ENCODE data around the gene NOC2L. TPM values are rescaled to one million over a fixed set of nuclear protein-coding genes. Genes with fewer than 3 reads are reported as not detected.

Gene NOC2L
- total RNA-seq, 2 donors from 2014 or later, result 57.6 to 141 TPM

DNA sequence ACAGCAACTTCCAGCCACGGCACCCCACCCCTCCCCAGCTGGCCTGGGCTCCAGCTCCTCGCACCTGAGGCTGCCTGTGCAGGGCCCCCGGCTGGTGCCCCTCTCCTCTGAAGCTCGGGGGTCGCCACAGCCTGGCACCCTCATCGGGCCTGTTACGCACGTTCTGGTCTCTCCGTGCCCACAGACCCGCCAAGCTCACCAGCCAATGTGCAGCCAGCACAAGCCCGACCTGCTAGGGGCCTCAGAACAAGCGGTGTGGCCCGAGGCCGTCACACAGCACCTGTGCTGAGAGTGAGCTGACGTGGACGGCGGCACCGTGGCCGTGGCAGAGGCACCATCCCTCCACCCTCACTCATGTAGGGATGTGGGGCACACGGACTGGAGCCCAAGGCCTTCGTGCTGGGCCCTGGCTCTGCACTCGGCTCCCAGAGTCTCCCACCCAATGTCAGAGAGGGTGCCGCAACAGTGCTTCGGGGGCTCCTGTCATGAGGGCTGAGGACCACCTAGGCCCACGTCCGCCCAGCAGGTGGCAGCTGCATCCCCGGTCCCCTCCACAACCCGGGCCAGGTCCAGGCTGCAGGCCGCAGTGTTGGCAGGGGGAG, 39.7 kb downstream of the NOC2L start:
- peaks cover 23% of the 10 kb centered on the region for H3K27me3 Mint-ChIP-seq
- no peak for ATAC-seq (replicated peaks)
- H3K4me3 Mint-ChIP-seq, result no peak overlapping the region
- H3K9me3 Mint-ChIP-seq, result no peaks in the 10 kb centered on the region
- H3K4me1 Mint-ChIP-seq, result no peaks in the 10 kb centered on the region
- H3K27ac Mint-ChIP-seq, result no peak overlapping the region
- no peaks in the 10 kb centered on the region for H3K36me3 Mint-ChIP-seq (ENCODE audit: low read depth)

DNA sequence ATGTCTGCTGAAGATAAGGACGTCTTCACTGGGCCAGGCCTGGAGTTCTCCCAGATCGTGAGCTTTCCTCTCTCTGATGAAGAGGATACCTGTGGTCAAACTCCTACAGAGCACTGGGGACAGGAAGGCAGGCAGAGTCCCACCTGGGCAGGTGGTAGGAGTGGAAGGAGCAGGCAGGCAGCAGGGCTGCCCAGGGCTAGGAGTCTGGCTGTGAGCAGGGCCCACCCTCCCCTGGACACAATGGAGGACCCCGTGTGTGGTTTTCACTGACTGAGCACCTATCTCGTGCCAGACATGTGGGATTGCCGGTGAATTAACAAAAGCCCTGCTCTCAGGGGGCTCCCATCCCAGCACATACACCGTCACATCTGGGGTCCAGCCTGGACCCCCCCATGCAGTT, 40.2 kb downstream of the NOC2L start:
- H3K36me3 Mint-ChIP-seq (ENCODE audit: low read depth), result no peaks in the 10 kb centered on the region
- no peak overlapping the region for H3K4me3 Mint-ChIP-seq
- H3K9me3 Mint-ChIP-seq, result no peaks in the 10 kb centered on the region
- no peak overlapping the region for H3K27ac Mint-ChIP-seq
- no peaks in the 10 kb centered on the region for H3K4me1 Mint-ChIP-seq
- H3K27me3 Mint-ChIP-seq, result peaks cover 23% of the 10 kb centered on the region
- ATAC-seq (replicated peaks), result no peak

DNA sequence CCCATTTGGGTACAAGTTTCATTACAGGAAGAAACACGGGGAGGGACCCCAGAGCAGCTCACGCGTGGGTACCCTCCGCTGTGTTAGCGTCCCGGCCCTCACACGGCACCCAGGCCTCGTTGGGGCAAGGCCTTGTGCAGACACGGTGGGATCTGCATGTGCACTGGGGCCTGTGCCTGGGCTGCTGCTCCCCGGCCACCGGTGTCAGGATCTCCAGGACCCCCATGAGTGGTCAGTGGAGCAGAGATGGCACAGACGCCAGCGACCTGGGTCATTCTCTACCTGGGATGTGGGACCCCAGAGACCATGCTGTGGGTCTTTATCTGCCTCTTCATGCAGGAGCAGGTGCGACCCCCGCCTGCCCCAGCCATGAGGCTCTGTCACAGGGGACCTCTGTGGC, 40.7 kb downstream of the NOC2L start:
- no peak for ATAC-seq (replicated peaks)
- H3K4me1 Mint-ChIP-seq, result no peaks in the 10 kb centered on the region
- H3K4me3 Mint-ChIP-seq, result no peak overlapping the region
- no peaks in the 10 kb centered on the region for H3K36me3 Mint-ChIP-seq (ENCODE audit: low read depth)
- H3K27ac Mint-ChIP-seq, result no peak overlapping the region
- H3K27me3 Mint-ChIP-seq, result peaks cover 22% of the 10 kb centered on the region
- no peaks in the 10 kb centered on the region for H3K9me3 Mint-ChIP-seq

DNA sequence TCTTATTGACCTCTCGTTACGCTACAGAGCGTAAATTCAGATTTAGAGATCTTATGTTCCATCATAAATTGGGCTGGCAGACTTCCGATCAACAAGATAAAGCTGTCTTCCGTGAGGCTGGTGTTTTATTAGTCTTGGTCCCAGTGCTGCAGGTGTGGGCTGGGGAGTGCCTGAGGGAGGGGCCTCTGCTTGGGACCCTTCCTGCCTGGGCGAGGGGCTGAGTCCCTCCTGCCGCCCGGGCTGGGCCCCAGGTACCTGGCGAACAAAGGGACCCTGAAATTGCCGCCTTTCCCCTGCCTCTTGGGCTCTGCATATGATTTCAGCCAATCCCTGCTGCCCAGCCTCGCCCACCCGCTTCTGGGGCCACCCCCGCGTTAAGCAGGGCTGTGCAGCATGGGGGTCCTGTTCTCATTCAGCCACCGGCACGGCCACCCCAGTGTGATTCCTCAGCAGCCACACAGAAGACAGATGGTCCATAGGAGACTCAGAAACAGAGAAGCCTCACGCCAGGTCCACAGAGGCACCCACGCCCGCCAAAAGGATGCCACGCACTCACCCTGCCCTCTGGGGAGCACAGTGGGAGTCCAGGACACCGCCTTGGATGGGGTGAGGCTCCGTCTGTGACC, 41.5 kb downstream of the NOC2L start:
- no peaks in the 10 kb centered on the region for H3K9me3 Mint-ChIP-seq
- no peaks in the 10 kb centered on the region for H3K36me3 Mint-ChIP-seq (ENCODE audit: low read depth)
- peaks cover 19% of the 10 kb centered on the region for H3K27me3 Mint-ChIP-seq
- H3K4me1 Mint-ChIP-seq, result no peaks in the 10 kb centered on the region
- H3K27ac Mint-ChIP-seq, result no peak overlapping the region
- no peak overlapping the region for H3K4me3 Mint-ChIP-seq
- no peak for ATAC-seq (replicated peaks)

DNA sequence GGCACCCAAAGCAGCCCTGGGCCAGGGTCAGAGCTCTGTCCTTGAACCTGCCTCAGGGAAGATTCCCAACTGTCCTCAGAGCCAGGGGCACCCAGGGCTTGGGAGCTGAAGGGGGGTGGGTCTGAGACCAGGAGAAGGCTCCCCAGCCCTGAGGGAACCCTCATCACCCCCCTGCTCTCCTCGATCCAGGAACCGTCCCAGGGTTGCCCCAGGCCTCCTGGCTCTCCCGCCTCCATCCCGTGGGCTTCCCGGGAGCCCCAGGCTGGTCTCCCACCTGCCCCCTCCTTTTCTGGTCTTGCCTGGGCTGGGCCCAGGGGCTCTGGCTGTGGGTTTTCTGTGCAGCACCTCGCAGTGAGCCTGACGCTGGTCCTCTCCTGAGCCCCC, 42.0 kb downstream of the NOC2L start:
- no peaks in the 10 kb centered on the region for H3K36me3 Mint-ChIP-seq (ENCODE audit: low read depth)
- no peak overlapping the region for H3K27ac Mint-ChIP-seq
- ATAC-seq (replicated peaks), result no peak
- H3K27me3 Mint-ChIP-seq, result peaks cover 23% of the 10 kb centered on the region
- H3K4me1 Mint-ChIP-seq, result no peaks in the 10 kb centered on the region
- no peaks in the 10 kb centered on the region for H3K9me3 Mint-ChIP-seq
- H3K4me3 Mint-ChIP-seq, result no peak overlapping the region

DNA sequence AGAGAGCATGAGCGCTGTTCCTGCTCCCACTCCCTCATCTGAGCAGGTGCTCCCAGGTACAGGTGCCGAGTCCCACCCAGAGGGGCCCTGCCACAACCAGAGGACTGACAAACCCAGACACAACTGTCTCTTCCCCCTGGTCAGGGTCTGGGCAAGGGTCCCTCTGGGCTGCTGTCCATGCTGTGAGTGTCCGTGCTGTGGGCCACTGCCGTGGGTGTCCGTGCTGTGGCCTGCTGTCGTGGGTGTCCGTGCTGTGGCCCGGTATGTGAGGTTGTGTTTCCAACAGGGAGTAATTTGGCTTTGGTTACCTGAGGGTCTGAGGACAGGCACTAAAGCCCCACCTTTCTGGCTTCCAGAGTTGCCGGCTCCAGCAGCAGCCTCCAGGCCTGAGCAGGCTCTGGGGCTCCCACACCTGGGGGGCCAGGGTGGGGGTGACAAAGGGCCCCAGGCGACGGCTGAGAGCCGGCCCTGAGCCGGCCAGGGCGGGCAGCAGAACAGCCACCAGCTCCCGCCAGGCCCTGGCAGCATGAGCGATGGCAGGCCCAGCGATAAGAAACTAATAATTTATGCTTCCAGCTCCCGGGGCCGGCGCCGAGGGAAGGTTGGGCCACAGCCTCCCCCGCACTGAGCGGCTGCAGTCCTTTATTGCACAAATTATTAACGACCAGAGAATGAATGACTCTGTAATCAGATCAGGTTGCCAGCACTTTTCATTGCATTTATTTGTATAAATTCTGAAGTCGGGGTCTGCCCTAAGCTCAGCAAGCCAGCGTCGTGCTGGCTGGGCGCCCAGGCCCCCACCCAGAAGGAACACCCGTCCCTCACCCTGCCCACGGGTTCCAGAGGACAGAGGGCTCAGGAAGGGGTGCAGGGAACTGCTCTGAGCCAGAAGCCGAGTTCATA, 42.6 kb downstream of the NOC2L start:
- no peak overlapping the region for H3K27ac Mint-ChIP-seq
- H3K4me3 Mint-ChIP-seq, result no peak overlapping the region
- no peaks in the 10 kb centered on the region for H3K9me3 Mint-ChIP-seq
- no peaks in the 10 kb centered on the region for H3K36me3 Mint-ChIP-seq (ENCODE audit: low read depth)
- no peak for ATAC-seq (replicated peaks)
- peaks cover 20% of the 10 kb centered on the region for H3K27me3 Mint-ChIP-seq
- H3K4me1 Mint-ChIP-seq, result no peaks in the 10 kb centered on the region

DNA sequence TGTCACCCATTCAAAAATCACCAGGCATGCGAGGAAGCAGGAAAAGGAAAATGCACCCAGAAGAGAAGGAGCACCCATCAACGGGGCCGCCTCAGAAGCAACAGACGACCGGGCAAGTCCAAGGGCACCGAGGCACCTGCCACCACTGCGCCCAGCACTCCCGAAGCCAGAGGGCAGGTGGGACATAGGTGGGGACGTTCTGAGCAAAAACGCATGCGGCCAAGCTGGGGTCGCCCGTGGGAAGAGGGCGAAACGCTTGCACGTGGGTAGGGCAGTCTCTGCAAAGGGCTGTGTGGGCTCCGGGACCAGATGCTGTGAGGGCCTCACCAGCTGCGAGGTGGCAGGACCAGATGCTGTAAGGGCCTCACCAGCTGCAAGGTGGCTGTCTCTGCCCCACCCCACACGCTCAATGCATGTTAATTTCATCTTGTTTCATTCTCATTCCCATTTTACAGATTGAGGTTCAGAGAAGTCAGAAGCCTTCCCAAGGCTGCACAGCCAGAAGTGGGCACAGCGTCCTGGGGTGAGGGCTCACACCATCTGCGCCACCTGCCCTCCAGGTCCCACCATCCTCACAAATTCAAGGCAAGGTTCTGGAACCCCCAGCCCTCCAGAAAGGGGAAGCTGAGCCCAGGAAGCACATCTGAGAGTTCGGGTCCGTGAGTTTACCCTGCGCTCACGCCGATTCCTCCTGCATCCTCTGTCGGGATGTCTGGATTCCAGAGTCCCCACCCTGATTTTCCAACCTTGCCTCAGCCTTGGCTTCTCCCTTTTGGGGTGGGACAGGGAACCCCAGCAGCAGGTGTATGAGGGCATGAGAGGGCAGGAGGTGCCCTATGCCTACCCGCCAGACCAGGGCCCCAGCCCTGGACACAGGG, 43.5 kb downstream of the NOC2L start:
- Mint-ChIP-seq H3K9me3 (no peaks in the 10 kb centered on the region), H3K27me3 (peaks cover 23% of the 10 kb centered on the region), H3K36me3 (ENCODE audit: low read depth) (no peaks in the 10 kb centered on the region), H3K4me3 (no peak overlapping the region), H3K4me1 (no peaks in the 10 kb centered on the region), H3K27ac (no peak overlapping the region)
- no peak for ATAC-seq (replicated peaks)

DNA sequence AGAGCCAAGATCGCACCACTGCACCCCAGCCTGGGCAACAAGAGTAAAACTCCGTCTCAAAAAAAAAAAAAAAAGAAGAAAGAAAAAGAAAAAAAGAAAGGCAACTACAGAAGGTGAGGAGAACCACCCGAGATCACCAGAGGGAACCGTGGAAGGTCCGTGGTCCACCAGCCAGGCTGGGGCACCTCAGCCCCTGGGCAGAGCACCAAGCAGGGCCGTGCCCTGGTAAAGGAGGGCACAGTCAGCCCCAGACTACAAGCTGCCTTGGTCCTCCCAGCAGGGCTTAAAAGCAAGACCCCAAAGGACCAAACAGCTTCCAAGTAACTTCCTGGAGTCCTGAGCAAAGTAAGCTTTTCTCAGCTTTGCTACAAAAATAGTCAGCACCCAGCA, 44.2 kb downstream of the NOC2L start:
- ATAC-seq (replicated peaks), result no peak
- Mint-ChIP-seq H3K9me3 (no peaks in the 10 kb centered on the region), H3K4me3 (no peak overlapping the region), H3K36me3 (ENCODE audit: low read depth) (no peaks in the 10 kb centered on the region), H3K27ac (no peak overlapping the region), H3K4me1 (no peaks in the 10 kb centered on the region), H3K27me3 (peaks cover 21% of the 10 kb centered on the region)

DNA sequence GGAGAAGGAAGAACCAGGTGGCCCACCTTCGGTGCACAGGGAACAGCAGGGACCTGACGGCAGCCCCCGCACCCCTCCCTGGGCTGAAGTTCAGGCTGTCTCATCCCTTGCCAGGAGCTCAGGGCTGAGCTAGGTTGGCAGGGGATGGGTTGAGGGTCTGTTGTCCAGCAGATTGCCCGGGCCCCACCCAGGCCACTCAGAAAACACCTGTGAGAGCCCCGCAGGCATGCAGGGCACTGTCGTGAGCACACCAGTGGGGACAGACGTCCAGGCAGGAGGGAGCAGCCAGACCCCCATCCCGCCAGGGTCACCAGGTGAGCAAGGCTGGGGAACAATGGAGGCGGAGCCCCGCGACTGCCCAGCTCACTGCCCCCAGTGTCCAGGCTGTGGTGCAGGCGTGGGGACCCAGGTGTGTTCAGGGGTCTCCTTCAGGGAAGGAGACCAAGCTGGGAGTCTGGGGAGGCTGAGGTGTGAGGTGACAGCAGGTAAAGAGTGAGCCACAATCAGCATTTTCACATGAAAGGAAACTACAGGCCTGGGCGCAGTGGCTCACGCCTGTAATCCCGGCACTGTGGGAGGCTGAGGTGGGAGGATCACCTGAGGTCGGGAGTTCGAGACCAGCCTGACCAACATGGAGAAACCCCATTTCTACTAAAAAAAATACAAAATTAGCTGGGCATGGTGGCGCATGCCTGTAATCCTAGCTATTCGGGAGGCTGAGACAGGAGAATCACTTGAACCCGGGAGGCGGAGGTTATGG, 44.7 kb downstream of the NOC2L start:
- Mint-ChIP-seq H3K4me1 (no peaks in the 10 kb centered on the region), H3K27ac (no peak overlapping the region), H3K9me3 (no peaks in the 10 kb centered on the region), H3K36me3 (ENCODE audit: low read depth) (no peaks in the 10 kb centered on the region), H3K27me3 (peaks cover 21% of the 10 kb centered on the region), H3K4me3 (no peak overlapping the region)
- no peak for ATAC-seq (replicated peaks)

DNA sequence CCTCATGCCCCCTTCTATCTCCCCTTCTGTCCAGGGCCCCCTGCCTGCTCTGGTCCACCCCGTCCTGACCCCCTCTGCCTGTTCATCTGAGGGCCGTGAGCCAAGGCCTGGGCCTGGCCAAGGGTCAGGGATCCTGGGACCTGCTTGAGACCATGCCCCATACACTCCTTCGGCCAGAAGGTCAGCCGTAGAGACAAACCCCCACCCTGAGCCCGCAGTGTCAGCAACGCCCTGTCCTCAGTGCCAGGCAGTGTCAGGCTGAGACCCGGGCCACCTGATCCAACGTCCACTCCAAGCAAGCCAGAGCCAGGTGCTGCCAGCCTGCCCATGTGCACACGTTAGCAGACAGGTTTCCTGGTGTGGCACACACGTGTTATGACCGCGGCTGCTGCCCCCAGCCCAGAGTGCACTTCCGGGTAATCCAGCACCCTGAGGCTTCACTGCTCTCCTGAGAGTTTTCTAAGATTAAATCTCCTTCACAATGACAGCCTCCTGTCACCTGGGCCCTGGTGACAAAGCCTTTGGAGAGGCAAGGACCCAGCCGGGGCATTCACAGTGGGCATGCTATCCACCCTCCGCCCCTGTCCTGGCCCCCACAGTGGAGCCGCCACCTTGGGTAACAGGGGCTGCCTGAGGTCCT, 45.4 kb downstream of the NOC2L start:
- Mint-ChIP-seq H3K27ac (no peak overlapping the region), H3K4me3 (no peak overlapping the region), H3K36me3 (ENCODE audit: low read depth) (no peaks in the 10 kb centered on the region), H3K27me3 (peaks cover 18% of the 10 kb centered on the region), H3K9me3 (no peaks in the 10 kb centered on the region), H3K4me1 (no peaks in the 10 kb centered on the region)
- ATAC-seq (replicated peaks), result no peak

DNA sequence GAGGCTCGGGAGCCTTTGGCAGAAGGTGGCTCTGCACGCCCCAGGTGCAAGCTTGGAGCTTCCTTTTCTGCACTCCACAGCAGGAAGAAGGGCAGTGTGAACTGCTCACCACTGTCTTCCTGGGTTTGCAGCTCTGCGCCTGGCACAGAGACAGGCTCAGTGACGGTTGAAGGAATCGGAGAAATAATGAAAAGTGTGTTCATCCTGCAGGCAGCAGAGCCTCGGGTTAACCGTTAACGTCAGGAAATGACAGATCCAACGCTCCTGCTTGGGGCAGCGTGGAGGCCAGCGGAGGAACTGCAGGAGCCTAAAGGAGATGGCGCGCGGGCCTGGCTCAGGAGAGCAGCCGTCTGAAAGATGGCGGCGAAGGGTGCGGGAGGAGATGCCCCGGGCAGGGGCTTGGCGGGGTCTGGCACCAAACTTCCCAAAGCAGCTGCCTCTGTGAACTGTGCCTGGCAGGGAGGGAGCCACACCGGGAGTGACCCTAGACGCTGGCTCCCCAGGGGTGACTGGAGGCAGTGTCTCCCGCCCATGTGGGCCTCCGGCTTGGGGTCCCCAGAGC, 46.2 kb downstream of the NOC2L start:
- no peak overlapping the region for H3K4me3 Mint-ChIP-seq
- no peaks in the 10 kb centered on the region for H3K9me3 Mint-ChIP-seq
- H3K27ac Mint-ChIP-seq, result no peak overlapping the region
- H3K27me3 Mint-ChIP-seq, result peaks cover 23% of the 10 kb centered on the region
- H3K4me1 Mint-ChIP-seq, result no peaks in the 10 kb centered on the region
- no peak for ATAC-seq (replicated peaks)
- no peaks in the 10 kb centered on the region for H3K36me3 Mint-ChIP-seq (ENCODE audit: low read depth)

DNA sequence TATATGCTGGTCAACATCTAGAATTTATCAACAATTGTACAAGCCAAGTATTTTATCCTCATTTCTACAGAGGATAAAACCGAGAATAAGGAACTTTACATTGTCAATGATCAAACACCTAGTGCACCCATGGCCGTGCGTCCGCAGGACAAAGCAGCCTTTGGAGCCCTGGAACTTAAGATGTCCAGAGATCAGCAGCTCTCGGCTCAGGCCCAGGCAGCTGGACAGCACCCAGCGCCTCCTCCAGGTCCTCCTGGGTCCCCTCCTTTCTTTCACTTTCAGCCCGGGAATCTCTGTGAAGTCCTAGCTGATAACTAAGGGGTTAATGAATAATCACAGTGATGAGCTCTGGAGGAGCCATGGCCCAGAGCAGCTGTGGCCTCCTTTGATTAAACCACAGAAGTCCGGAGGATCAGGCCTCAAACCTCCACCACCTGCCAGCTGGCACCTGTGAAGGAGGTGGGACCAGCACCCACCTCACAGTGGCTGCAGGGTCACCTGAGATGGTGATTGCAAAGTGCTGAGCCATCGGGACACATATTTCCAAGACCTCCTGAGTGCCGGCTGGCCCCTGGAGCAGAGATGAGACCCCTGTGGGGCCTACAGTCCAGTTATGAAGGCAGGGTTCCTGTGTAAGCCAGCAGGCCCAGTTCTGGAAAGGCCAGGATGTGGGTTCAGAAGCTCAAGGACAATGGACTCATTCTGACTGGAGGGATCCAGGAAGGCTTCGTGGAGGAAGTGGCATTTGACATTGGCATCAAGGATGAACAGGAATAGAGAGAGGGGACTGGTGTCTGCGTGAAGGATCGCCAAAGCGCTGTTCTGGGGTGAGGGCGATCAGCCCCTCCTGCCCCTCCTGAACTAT, 46.9 kb downstream of the NOC2L start:
- ATAC-seq (replicated peaks), result no peak
- H3K27ac Mint-ChIP-seq, result no peak overlapping the region
- peaks cover 24% of the 10 kb centered on the region for H3K27me3 Mint-ChIP-seq
- H3K4me3 Mint-ChIP-seq, result no peak overlapping the region
- H3K36me3 Mint-ChIP-seq (ENCODE audit: low read depth), result no peaks in the 10 kb centered on the region
- no peaks in the 10 kb centered on the region for H3K9me3 Mint-ChIP-seq
- H3K4me1 Mint-ChIP-seq, result no peaks in the 10 kb centered on the region

Data from activated T-helper 17 cell treated with anti-CD3 and anti-CD28 coated beads, Interleukin-2, amount 50 U/mL, for 72 hours (primary cell).